HUES6 (cell line): ENCODE results near the gene RRP9.

ENCODE experiments used
- H3K27ac ChIP-seq: 2 replicates; pipeline ENCODE4 v1.7.0; 2013; ENCODE audit warnings: low read depth, mild to moderate bottlenecking, low read length, inconsistent platforms
- H3K27me3 ChIP-seq: 2 replicates; pipeline ENCODE4 v1.6.1; 2013; ENCODE audit warnings: low read length; ENCODE audit not compliant: control insufficient read depth, insufficient read depth
- H3K36me3 ChIP-seq: 2 replicates; pipeline ENCODE4 v1.6.1; 2013; ENCODE audit warnings: low read length; ENCODE audit not compliant: control insufficient read depth, insufficient read depth
- H3K4me1 ChIP-seq: 2 replicates; pipeline ENCODE4 v1.6.1; 2013; ENCODE audit warnings: low read length; ENCODE audit not compliant: control insufficient read depth, insufficient read depth
- H3K4me3 ChIP-seq: 2 replicates; pipeline ENCODE4 v1.5.1; 2013; ENCODE audit warnings: low read depth, low read length
- H3K9ac ChIP-seq: one replicate; pipeline ENCODE4 v1.6.1; 2013; ENCODE audit warnings: mild to moderate bottlenecking, low read length
- H3K9me3 ChIP-seq: 2 replicates; pipeline ENCODE4 v1.6.1; 2013; ENCODE audit warnings: low read depth, low read length; ENCODE audit not compliant: control insufficient read depth, insufficient read depth

The RRP9 gene

GRCh38 chr3:51961602-51962569 is 20.2 kb upstream of the RRP9 start:
- Histone ChIP-seq H3K4me3 (no peak overlapping the region), H3K9me3 (no peaks in the 10 kb centered on the region), H3K4me1 (peaks cover 39% of the 10 kb centered on the region), H3K36me3 (no peaks in the 10 kb centered on the region), H3K27ac (no peak overlapping the region), H3K27me3 (peaks cover 31% of the 10 kb centered on the region), H3K9ac (no peak overlapping the region)

GRCh38 chr3:51961011-51961410 is 19.3 kb upstream of the RRP9 start:
- Histone ChIP-seq H3K4me3 (no peak overlapping the region), H3K9me3 (no peaks in the 10 kb centered on the region), H3K4me1 (peaks cover 36% of the 10 kb centered on the region), H3K27me3 (peaks cover 36% of the 10 kb centered on the region), H3K9ac (no peak overlapping the region), H3K36me3 (no peaks in the 10 kb centered on the region), H3K27ac (no peak overlapping the region)

GRCh38 chr3:51960386-51960785 is 18.7 kb upstream of the RRP9 start:
- no peak overlapping the region for H3K9ac ChIP-seq
- peaks cover 32% of the 10 kb centered on the region for H3K4me1 ChIP-seq
- H3K27ac ChIP-seq: no peak overlapping the region
- no peak overlapping the region for H3K4me3 ChIP-seq
- peaks cover 36% of the 10 kb centered on the region for H3K27me3 ChIP-seq
- H3K36me3 ChIP-seq: no peaks in the 10 kb centered on the region
- H3K9me3 ChIP-seq: no peaks in the 10 kb centered on the region

GRCh38 chr3:51959651-51960050 is 17.9 kb upstream of the RRP9 start:
- Histone ChIP-seq H3K9ac (no peak overlapping the region), H3K4me3 (no peak overlapping the region), H3K27ac (no peak overlapping the region), H3K4me1 (peaks cover 26% of the 10 kb centered on the region), H3K27me3 (peaks cover 38% of the 10 kb centered on the region), H3K9me3 (no peaks in the 10 kb centered on the region), H3K36me3 (no peaks in the 10 kb centered on the region)

GRCh38 chr3:51958603-51959521 is 17.2 kb upstream of the RRP9 start:
- Histone ChIP-seq H3K27ac (no peak overlapping the region), H3K36me3 (no peaks in the 10 kb centered on the region), H3K27me3 (peaks cover 46% of the 10 kb centered on the region), H3K4me1 (peaks cover 18% of the 10 kb centered on the region), H3K9ac (no peak overlapping the region), H3K4me3 (no peak overlapping the region), H3K9me3 (no peaks in the 10 kb centered on the region)

GRCh38 chr3:51957520-51958205 is 16.0 kb upstream of the RRP9 start:
- no peak overlapping the region for H3K9ac ChIP-seq
- H3K4me3 ChIP-seq: no peak overlapping the region
- H3K36me3 ChIP-seq: no peaks in the 10 kb centered on the region
- H3K27me3 ChIP-seq: peaks cover 49% of the 10 kb centered on the region
- no peak overlapping the region for H3K27ac ChIP-seq
- no peaks in the 10 kb centered on the region for H3K9me3 ChIP-seq
- peaks cover 11% of the 10 kb centered on the region for H3K4me1 ChIP-seq

- Histone ChIP-seq H3K27me3 (peaks cover 58% of the 10 kb centered on the region), H3K36me3 (no peaks in the 10 kb centered on the region), H3K4me1 (peaks cover 9% of the 10 kb centered on the region), H3K9me3 (no peaks in the 10 kb centered on the region), H3K27ac (no peak overlapping the region), H3K9ac (no peak overlapping the region), H3K4me3 (peak overlapping the region; percentile 61)
These were observed 14.4 kb upstream of the RRP9 start for GRCh38 chr3:51955893-51956770.

- peaks cover 9% of the 10 kb centered on the region for H3K4me1 ChIP-seq
These were observed 13.6 kb upstream of the RRP9 start, which contains the start of gene GPR62 for GRCh38 chr3:51955175-51955892. TSS of gene GPR62 (plus strand) at chr3:51955381. CDS start at chr3:51955653, 272 bp downstream.

GRCh38 chr3:51954713-51955112 is 13.0 kb upstream of the RRP9 start:
- no peaks in the 10 kb centered on the region for H3K36me3 ChIP-seq
- H3K9me3 ChIP-seq: no peaks in the 10 kb centered on the region
- H3K27me3 ChIP-seq: peaks cover 70% of the 10 kb centered on the region
- no peak overlapping the region for H3K9ac ChIP-seq
- no peak overlapping the region for H3K4me3 ChIP-seq
- H3K4me1 ChIP-seq: peaks cover 9% of the 10 kb centered on the region
- no peak overlapping the region for H3K27ac ChIP-seq

More at GRCh38 chr3:51955175-51955892, 13.6 kb upstream of the RRP9 start, which contains the start of gene GPR62:
- no peak within 1 kb of the TSS for H3K27ac ChIP-seq
- H3K4me3 ChIP-seq: peak within 1 kb of the TSS; percentile 61
- H3K36me3 ChIP-seq: no peaks in the 10 kb centered on the region
- no peaks in the 10 kb centered on the region for H3K9me3 ChIP-seq
- H3K9ac ChIP-seq: no peak within 1 kb of the TSS
- H3K27me3 ChIP-seq: peaks cover 66% of the 10 kb centered on the region
